Ovary (tissue), 9 donors: ENCODE measurements around the gene EHBP1. TPM values are rescaled to one million over a fixed set of nuclear protein-coding genes. Genes with fewer than 3 reads are reported as not detected.

Source experiments
- DNase-seq, 5 donors: peaks; one replicate each; pipeline ENCODE4 v3.0.0-alpha.2; 2019 to 2020
- H3K27ac ChIP-seq, 2 donors: fragments of 200-600 bp; one replicate each; pipeline versions ENCODE4 v1.5.1 to v1.8.0; 2019 to 2022
- H3K27me3 ChIP-seq: fragments of 200-600 bp; one replicate; pipeline ENCODE4 v1.8.0; 2022
- H3K36me3 ChIP-seq: fragments of 200-600 bp; sonication (generic); one replicate; pipeline ENCODE4 v1.5.1; 2019
- H3K4me1 ChIP-seq: one replicate; pipeline ENCODE4 v1.8.1; 2013; ENCODE audit warnings: mild to moderate bottlenecking, moderate library complexity; ENCODE audit not compliant: insufficient read depth
- H3K4me3 ChIP-seq: fragments of 200-600 bp; sonication (generic); one replicate; pipeline ENCODE4 v1.5.1; 2017
- H3K9me3 ChIP-seq, 2 donors: fragments of 200-600 bp in 1 of 2; sonication (generic) in 1 of 2; one replicate each; pipeline versions ENCODE4 v1.5.1 to v1.8.1; 2013 to 2019; ENCODE audit warnings: mild to moderate bottlenecking in 1 of 2, moderate library complexity in 1 of 2
- CTCF ChIP-seq, 3 donors: fragments of 450-650 bp in 2 of 3; fragments of 200-600 bp in 1 of 3; IDR thresholded peaks; one replicate each; pipeline versions ENCODE4 v1.5.1 to v1.8.0; 2016 to 2022; ENCODE audit warnings: antibody characterized with exemption in 3 of 3, mild to moderate bottlenecking in 1 of 3
- EP300 ChIP-seq: sonication (generic); formaldehyde crosslinking; IDR thresholded peaks from one replicate; pipeline ENCODE4 v1.6.1; 2017; ENCODE audit warnings: antibody characterized with exemption
- POLR2A ChIP-seq: fragments of 450-650 bp; IDR thresholded peaks from one replicate; pipeline ENCODE4 v1.6.1; 2017; ENCODE audit warnings: antibody characterized with exemption, mild to moderate bottlenecking, moderate library complexity
- WGBS, 3 donors: extraction: QIAGEN DNeasy Blood & Tissue Kit in 1 of 3; methylation state at CpG; one replicate each; pipeline versions ENCODE4 v1.1.5 to v1.1.7; 2013 to 2017; 5-methylcytosine and 5-hydroxymethylcytosine counted together
- intact Hi-C, 4 donors: fragments of 100-400 bp; cut with DNase I; formaldehyde crosslinking; loops; one replicate each; pipeline versions ENCODE4 v1.11.0 to v1.15.1; 2022 to 2023
- polyA plus RNA-seq, 2 donors: library from polyadenylated mRNA; stranded (reverse); fragments of 200-250 nt in 1 of 2; fragments of 350-450 nt in 1 of 2; fragmentation: Illumina TruSeq in 1 of 2; extraction: RNeasy Lipid Tissue Mini Kit (QIAGEN cat#74804) in 1 of 2; gene quantifications; one replicate each; pipeline ENCODE4 v1.2.3, GENCODE V29; 2013 to 2014
- total RNA-seq, 7 donors: library from RNA; depleted of rRNA in 2 of 7; stranded (reverse); fragments of >200 nt in 2 of 7; fragmentation: NEBNext Ultra II Directional in 3 of 7; extraction: Animal tissue kit (Norgen Biotek cat#: 25700) in 3 of 7; gene quantifications; one replicate each; pipeline versions ENCODE4 v1.1.0 to v1.2.4, GENCODE V29; 2016 to 2023
- donor health status: DM: no; HTN: no; CAD: no; lungs with moderate emphysema.
- donor health status: DM: no; HTN: no; CAD: no.
- donor health status: Bipolar disorder and iron deficiency.
- donor health status: DM: yes; HTN: yes; CAD: no.
- donor health status: DM: no; HTN: no; CAD: no.
- donor health status: DM: yes; HTN: yes; CAD: no.

The EHBP1 gene
- total and polyA plus RNA-seq, 9 donors: 56.3 to 185 (median 117) TPM

- no peaks in the 10 kb centered on the region for H3K36me3 ChIP-seq
- DNase-seq: no peak
- H3K4me1 ChIP-seq: no peaks in the 10 kb centered on the region
- H3K27ac ChIP-seq: no peak overlapping the region
- intact Hi-C loops: no loop called here
- no peak overlapping the region for H3K4me3 ChIP-seq
- 98 to 99% (median 98%) methylated on average over 1 of the region's 1 CpG for WGBS, 3 donors
- no peaks in the 10 kb centered on the region for H3K27me3 ChIP-seq
- TF ChIP-seq POLR2A: no peak
- no peak for TF ChIP-seq CTCF (IDR thresholded peaks at IDR 0.05)
- no peak for TF ChIP-seq EP300
- H3K9me3 ChIP-seq: peaks cover 0 to 6% of the 10 kb centered on the region in 2 donors
Observed at GRCh38 chr2:62870966-62871365, 165.5 kb downstream of the EHBP1 start.

- no peak for DNase-seq
- Histone ChIP-seq H3K27me3 (no peaks in the 10 kb centered on the region), H3K4me3 (no peak overlapping the region), H3K27ac (no peak overlapping the region), H3K9me3 (peaks cover 0 to 6% of the 10 kb centered on the region in 2 donors), H3K36me3 (no peaks in the 10 kb centered on the region), H3K4me1 (no peaks in the 10 kb centered on the region)
- TF ChIP-seq CTCF (IDR thresholded peaks at IDR 0.05): no peak
- no peak for TF ChIP-seq POLR2A
- TF ChIP-seq EP300: no peak
- 98 to 100% (median 100%) methylated on average over 1 of the region's 1 CpG for WGBS, 3 donors
- intact Hi-C loops: no loop called here
Observed at GRCh38 chr2:62871506-62871905, 166.0 kb downstream of the EHBP1 start.

GRCh38 chr2:62873603-62874002 is 168.1 kb downstream of the EHBP1 start:
- H3K4me1 ChIP-seq: no peaks in the 10 kb centered on the region
- DNase-seq: no peak
- no peak for TF ChIP-seq EP300
- TF ChIP-seq POLR2A: no peak
- TF ChIP-seq CTCF (IDR thresholded peaks at IDR 0.05): no peak
- H3K36me3 ChIP-seq: no peaks in the 10 kb centered on the region
- 93 to 98% (median 97%) methylated on average over 3 of the region's 3 CpGs for WGBS, 3 donors
- H3K27ac ChIP-seq: no peak overlapping the region
- H3K9me3 ChIP-seq: peaks cover 0 to 6% of the 10 kb centered on the region in 2 donors
- no peaks in the 10 kb centered on the region for H3K27me3 ChIP-seq
- intact Hi-C loops: no loop called here
- H3K4me3 ChIP-seq: no peak overlapping the region

DNA sequence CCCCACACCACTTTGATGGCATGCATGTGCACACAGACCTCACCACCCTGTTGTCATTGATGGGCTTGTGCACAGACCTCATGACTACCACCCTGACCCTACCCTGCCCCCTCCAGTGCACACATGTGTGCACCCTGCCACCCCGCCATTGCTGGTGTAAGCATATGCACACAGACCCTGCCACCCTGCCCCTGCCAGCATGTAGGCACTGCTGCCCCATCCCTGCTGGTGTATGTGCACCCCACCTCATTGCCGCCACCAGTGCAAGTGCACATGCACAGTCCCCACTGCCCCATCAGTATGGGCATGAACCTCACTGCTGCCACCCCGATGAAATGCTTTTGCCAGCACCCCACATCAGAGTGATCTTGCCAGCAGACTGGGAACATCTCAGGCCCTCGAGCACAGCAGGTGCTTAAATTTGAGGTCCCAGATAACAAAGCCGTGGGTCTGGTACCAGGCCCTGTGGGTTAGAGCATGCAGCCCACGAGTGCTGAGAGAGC is 169.4 kb downstream of the EHBP1 start:
- DNase-seq: no peak
- no peaks in the 10 kb centered on the region for H3K27me3 ChIP-seq
- no peak for TF ChIP-seq CTCF (IDR thresholded peaks at IDR 0.05)
- no peak for TF ChIP-seq EP300
- no peak for TF ChIP-seq POLR2A
- no peaks in the 10 kb centered on the region for H3K4me1 ChIP-seq
- 95 to 97% (median 96%) methylated on average over 6 of the region's 6 CpGs for WGBS, 3 donors
- H3K27ac ChIP-seq: no peak overlapping the region
- no peak overlapping the region for H3K4me3 ChIP-seq
- intact Hi-C loops: no loop called here
- H3K9me3 ChIP-seq: peaks cover 0 to 6% of the 10 kb centered on the region in 2 donors
- H3K36me3 ChIP-seq: no peaks in the 10 kb centered on the region
